H9 (cell line): Measurements from ENCODE around the gene SPRR2D. TPM values are rescaled to one million over a fixed set of nuclear protein-coding genes. Genes with fewer than 3 reads are reported as not detected.

Experiments used
- DNase-seq: peaks from one replicate; pipeline ENCODE4 v3.0.0-alpha.2; 2017
- H2AFZ ChIP-seq: one replicate; pipeline ENCODE4 v1.6.1; 2013; ENCODE audit warnings: mild to moderate bottlenecking, low read length, control low read depth, moderate library complexity
- H2AK5ac ChIP-seq: 2 replicates; pipeline ENCODE4 v1.6.1; 2013; ENCODE audit warnings: low read length, control low read depth, mixed read lengths; ENCODE audit not compliant: insufficient read length
- H2BK120ac ChIP-seq: one replicate; pipeline ENCODE4 v1.6.1; 2013; ENCODE audit warnings: low read depth, mild to moderate bottlenecking, low read length, control low read depth, inconsistent platforms; ENCODE audit not compliant: poor library complexity, severe bottlenecking
- H2BK12ac ChIP-seq: 2 replicates; pipeline ENCODE4 v1.6.1; 2013; ENCODE audit warnings: low read length, control low read depth, mixed read lengths, low read depth; ENCODE audit not compliant: insufficient read length
- H2BK15ac ChIP-seq: 2 replicates; pipeline ENCODE4 v1.6.1; 2013; ENCODE audit warnings: low read depth, low read length, control low read depth
- H2BK20ac ChIP-seq: one replicate; pipeline ENCODE4 v1.6.1; 2013; ENCODE audit warnings: low read depth, mild to moderate bottlenecking, low read length, control low read depth, inconsistent platforms; ENCODE audit not compliant: poor library complexity, severe bottlenecking
- H2BK5ac ChIP-seq: 2 replicates; pipeline ENCODE4 v1.6.1; 2013; ENCODE audit warnings: low read length, control low read depth, mixed read lengths; ENCODE audit not compliant: insufficient read length
- H3K14ac ChIP-seq: 2 replicates; pipeline ENCODE4 v1.6.1; 2013; ENCODE audit warnings: low read length, control low read depth; ENCODE audit not compliant: insufficient read depth
- H3K18ac ChIP-seq: 2 replicates; pipeline ENCODE4 v1.6.1; 2013; ENCODE audit warnings: low read depth, mild to moderate bottlenecking, mixed read lengths, low read length, control low read depth; ENCODE audit not compliant: insufficient read length
- H3K23ac ChIP-seq: 2 replicates; pipeline ENCODE4 v1.6.1; 2013; ENCODE audit warnings: low read length, control low read depth, mixed read lengths, low read depth; ENCODE audit not compliant: insufficient read length
- H3K23me2 ChIP-seq: 2 replicates; pipeline ENCODE4 v1.6.1; 2013; ENCODE audit warnings: low read depth, mild to moderate bottlenecking, mixed read lengths, low read length, control low read depth; ENCODE audit not compliant: insufficient read length, poor library complexity, severe bottlenecking
- H3K27ac ChIP-seq: 2 replicates; pipeline ENCODE4 v1.5.1; 2013; ENCODE audit warnings: low read length, control low read depth, mixed read lengths, low read depth; ENCODE audit not compliant: insufficient read length
- H3K27me3 ChIP-seq: 2 replicates; pipeline ENCODE4 v1.6.1; 2013; ENCODE audit warnings: low read length, control low read depth, inconsistent platforms; ENCODE audit not compliant: insufficient read depth
- H3K4ac ChIP-seq: 2 replicates; pipeline ENCODE4 v1.6.1; 2013; ENCODE audit warnings: low read depth, mild to moderate bottlenecking, control low read depth, inconsistent platforms, low read length, moderate library complexity
- H3K4me1 ChIP-seq: 2 replicates; pipeline ENCODE4 v1.6.1; 2013; ENCODE audit warnings: low read length, control low read depth, inconsistent platforms; ENCODE audit not compliant: insufficient read depth
- H3K4me2 ChIP-seq: 2 replicates; pipeline ENCODE4 v1.6.1; 2013; ENCODE audit warnings: low read length, control low read depth, mixed read lengths; ENCODE audit not compliant: insufficient read length, insufficient read depth
- H3K56ac ChIP-seq: 2 replicates; pipeline ENCODE4 v1.6.1; 2013; ENCODE audit warnings: low read depth, mild to moderate bottlenecking, mixed read lengths, low read length, control low read depth; ENCODE audit not compliant: insufficient read length
- H3K79me1 ChIP-seq: 2 replicates; pipeline ENCODE4 v1.6.1; 2013; ENCODE audit warnings: low read depth, mild to moderate bottlenecking, moderate library complexity, low read length, control low read depth, inconsistent platforms; ENCODE audit not compliant: insufficient read depth, poor library complexity, severe bottlenecking
- H3K79me2 ChIP-seq: 2 replicates; pipeline ENCODE4 v1.6.1; 2013; ENCODE audit warnings: low read length, control low read depth, inconsistent platforms; ENCODE audit not compliant: insufficient read depth
- H3K9ac ChIP-seq: 2 replicates; pipeline ENCODE4 v1.6.1; 2013; ENCODE audit warnings: low read length, control low read depth, mixed read lengths; ENCODE audit not compliant: insufficient read length; ENCODE audit errors: extremely low read depth
- H3K9me3 ChIP-seq: one replicate; pipeline ENCODE4 v1.6.1; 2013; ENCODE audit warnings: low read depth, low read length, inconsistent platforms; ENCODE audit not compliant: control insufficient read depth
- H3T11ph ChIP-seq: one replicate; pipeline ENCODE4 v1.6.1; 2013; ENCODE audit warnings: mild to moderate bottlenecking, low read length, control low read depth, inconsistent platforms
- H4K20me1 ChIP-seq: one replicate; pipeline ENCODE4 v1.6.1; 2013; ENCODE audit not compliant: control insufficient read depth, insufficient read length, insufficient read depth
- H4K5ac ChIP-seq: 2 replicates; pipeline ENCODE4 v1.6.1; 2013; ENCODE audit warnings: low read depth, mild to moderate bottlenecking, mixed read lengths, low read length, control low read depth; ENCODE audit not compliant: insufficient read length
- H4K8ac ChIP-seq: replicated peaks from 2 replicates; pipeline ENCODE4 v1.6.1; 2013; ENCODE audit warnings: low read length, control low read depth, mixed read lengths, low read depth; ENCODE audit not compliant: insufficient read length
- H4K91ac ChIP-seq: 2 replicates; pipeline ENCODE4 v1.6.1; 2013; ENCODE audit warnings: low read depth, mild to moderate bottlenecking, moderate library complexity, mixed read lengths, low read length, control low read depth; ENCODE audit not compliant: insufficient read length
- H3K27ac Mint-ChIP-seq, 3 experiments: 2 replicates in 2 of 3; 3 replicates in 1 of 3; pipeline ENCODE4 v1.8.0; 2020 to 2021; ENCODE audit warnings: mixed read lengths in 3 of 3, mild to moderate bottlenecking in 1 of 3, moderate library complexity in 1 of 3
- H3K27me3 Mint-ChIP-seq: 2 replicates; pipeline ENCODE4 v1.8.0; 2021; ENCODE audit warnings: low read depth, mild to moderate bottlenecking, moderate library complexity, mixed read lengths
- H3K36me3 Mint-ChIP-seq, 3 experiments: 2 replicates in 2 of 3; 3 replicates in 1 of 3; pipeline ENCODE4 v1.8.0; 2020 to 2021; ENCODE audit warnings: low read depth in 3 of 3, mixed read lengths in 3 of 3; ENCODE audit not compliant: insufficient read depth in 1 of 3
- H3K4me1 Mint-ChIP-seq, 2 experiments: 2 replicates each; pipeline ENCODE4 v1.8.0; 2020; ENCODE audit warnings: mixed read lengths in 2 of 2
- H3K4me3 Mint-ChIP-seq, 2 experiments: 2 replicates in 1 of 2; 3 replicates in 1 of 2; pipeline ENCODE4 v1.8.0; 2020 to 2021; ENCODE audit warnings: mild to moderate bottlenecking in 2 of 2, mixed read lengths in 2 of 2, moderate library complexity in 1 of 2
- H3K9me3 Mint-ChIP-seq, 2 experiments: 2 replicates in 1 of 2; 3 replicates in 1 of 2; pipeline ENCODE4 v1.8.0; 2020; ENCODE audit warnings: mild to moderate bottlenecking in 2 of 2, mixed read lengths in 2 of 2, moderate library complexity in 1 of 2
- WGBS: extraction: QIAGEN DNeasy Blood & Tissue Kit; methylation state at CpG from one replicate; pipeline ENCODE4 v1.1.7; 2013; ENCODE audit warnings: missing lambda C conversion rate, low lambda C conversion rate, mixed read lengths; ENCODE audit not compliant: insufficient read length; ENCODE audit errors: extremely low coverage; 5-methylcytosine and 5-hydroxymethylcytosine counted together
- total RNA-seq: library from RNA; stranded (reverse); gene quantifications from 2 replicates; pipeline ENCODE4 v1.2.1, GENCODE V29; 2021
- TF ChIP-seq, protein P1 (sequence below): fragments of 200-600 bp; sonication (generic); conservative IDR thresholded peaks from 3 replicates; pipeline ENCODE4 v1.8.0; 2021; ENCODE audit warnings: antibody characterized with exemption, mild to moderate bottlenecking

Gene SPRR2D
- total RNA-seq, 1 experiment from 2014 or later = not detected

GRCh38 chr1:153072806-153073726 lies 32.1 kb upstream of the SPRR2D start:
- no peak overlapping the region for H4K5ac ChIP-seq
- H3T11ph ChIP-seq = no peak overlapping the region
- H3K14ac ChIP-seq = no peak overlapping the region
- Mint-ChIP-seq H3K4me3 (no peak overlapping the region), H3K36me3 (no peaks in the 10 kb centered on the region), H3K27me3 (no peaks in the 10 kb centered on the region; the same call in 1 of the 2 replicates), H3K4me1 (no peaks in the 10 kb centered on the region), H3K9me3 (no peaks in the 10 kb centered on the region; a peak in 1 of 5 replicates), H3K27ac (no peak overlapping the region)
- H3K9ac ChIP-seq = no peak overlapping the region
- no CpG with 5 or more reads among the region's 5 CpGs for WGBS
- TF ChIP-seq, protein P1, sequence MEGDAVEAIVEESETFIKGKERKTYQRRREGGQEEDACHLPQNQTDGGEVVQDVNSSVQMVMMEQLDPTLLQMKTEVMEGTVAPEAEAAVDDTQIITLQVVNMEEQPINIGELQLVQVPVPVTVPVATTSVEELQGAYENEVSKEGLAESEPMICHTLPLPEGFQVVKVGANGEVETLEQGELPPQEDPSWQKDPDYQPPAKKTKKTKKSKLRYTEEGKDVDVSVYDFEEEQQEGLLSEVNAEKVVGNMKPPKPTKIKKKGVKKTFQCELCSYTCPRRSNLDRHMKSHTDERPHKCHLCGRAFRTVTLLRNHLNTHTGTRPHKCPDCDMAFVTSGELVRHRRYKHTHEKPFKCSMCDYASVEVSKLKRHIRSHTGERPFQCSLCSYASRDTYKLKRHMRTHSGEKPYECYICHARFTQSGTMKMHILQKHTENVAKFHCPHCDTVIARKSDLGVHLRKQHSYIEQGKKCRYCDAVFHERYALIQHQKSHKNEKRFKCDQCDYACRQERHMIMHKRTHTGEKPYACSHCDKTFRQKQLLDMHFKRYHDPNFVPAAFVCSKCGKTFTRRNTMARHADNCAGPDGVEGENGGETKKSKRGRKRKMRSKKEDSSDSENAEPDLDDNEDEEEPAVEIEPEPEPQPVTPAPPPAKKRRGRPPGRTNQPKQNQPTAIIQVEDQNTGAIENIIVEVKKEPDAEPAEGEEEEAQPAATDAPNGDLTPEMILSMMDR = no peak
- H3K23me2 ChIP-seq = no peaks in the 10 kb centered on the region
- H2BK120ac ChIP-seq = no peak overlapping the region
- no peak overlapping the region for H3K4me2 ChIP-seq
- no peak overlapping the region for H2BK15ac ChIP-seq
- H2BK12ac ChIP-seq = no peak overlapping the region
- H2AFZ ChIP-seq = no peak overlapping the region
- no peak overlapping the region for H3K56ac ChIP-seq
- H3K23ac ChIP-seq = no peak overlapping the region
- no peaks in the 10 kb centered on the region for H3K9me3 ChIP-seq
- H3K79me1 ChIP-seq = no peaks in the 10 kb centered on the region
- H3K4me1 ChIP-seq = no peaks in the 10 kb centered on the region
- H3K27me3 ChIP-seq = no peaks in the 10 kb centered on the region
- no peak for DNase-seq
- H4K20me1 ChIP-seq = no peaks in the 10 kb centered on the region
- H2AK5ac ChIP-seq = no peak overlapping the region
- H4K91ac ChIP-seq = no peak overlapping the region
- H2BK5ac ChIP-seq = no peak overlapping the region
- H4K8ac ChIP-seq = no peak overlapping the region
- no peak overlapping the region for H3K18ac ChIP-seq
- no peak overlapping the region for H2BK20ac ChIP-seq
- H3K27ac ChIP-seq = no peak overlapping the region
- H3K79me2 ChIP-seq = no peaks in the 10 kb centered on the region
- no peak overlapping the region for H3K4ac ChIP-seq
